Measurements from ENCODE around the gene ABCA13. TPM values are rescaled to one million over a fixed set of nuclear protein-coding genes. Genes with fewer than 3 reads are reported as not detected.

The ABCA13 gene
- total RNA-seq, 1 donor from 2014 or later: 0.44 TPM

DNA sequence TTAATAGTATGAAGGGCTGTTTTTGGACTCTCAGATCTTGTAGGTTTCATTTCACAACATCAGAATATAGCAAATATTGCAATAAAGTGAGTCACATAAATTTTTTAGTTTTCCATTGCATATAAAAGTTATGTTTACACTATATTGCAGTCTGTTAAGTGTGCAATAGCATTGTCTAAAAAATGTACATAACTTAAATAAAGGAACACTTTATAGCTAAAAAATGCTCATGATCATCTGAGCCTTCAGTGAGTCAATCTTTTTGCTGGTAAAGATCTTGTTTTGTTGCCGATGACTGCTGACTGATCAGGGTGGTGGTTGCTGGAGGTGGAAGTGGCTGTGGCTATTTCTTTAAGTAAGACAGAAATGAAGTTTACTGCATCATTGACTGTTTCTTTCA is 42.0 kb downstream of the ABCA13 start:
- TF ChIP-seq, protein P1, sequence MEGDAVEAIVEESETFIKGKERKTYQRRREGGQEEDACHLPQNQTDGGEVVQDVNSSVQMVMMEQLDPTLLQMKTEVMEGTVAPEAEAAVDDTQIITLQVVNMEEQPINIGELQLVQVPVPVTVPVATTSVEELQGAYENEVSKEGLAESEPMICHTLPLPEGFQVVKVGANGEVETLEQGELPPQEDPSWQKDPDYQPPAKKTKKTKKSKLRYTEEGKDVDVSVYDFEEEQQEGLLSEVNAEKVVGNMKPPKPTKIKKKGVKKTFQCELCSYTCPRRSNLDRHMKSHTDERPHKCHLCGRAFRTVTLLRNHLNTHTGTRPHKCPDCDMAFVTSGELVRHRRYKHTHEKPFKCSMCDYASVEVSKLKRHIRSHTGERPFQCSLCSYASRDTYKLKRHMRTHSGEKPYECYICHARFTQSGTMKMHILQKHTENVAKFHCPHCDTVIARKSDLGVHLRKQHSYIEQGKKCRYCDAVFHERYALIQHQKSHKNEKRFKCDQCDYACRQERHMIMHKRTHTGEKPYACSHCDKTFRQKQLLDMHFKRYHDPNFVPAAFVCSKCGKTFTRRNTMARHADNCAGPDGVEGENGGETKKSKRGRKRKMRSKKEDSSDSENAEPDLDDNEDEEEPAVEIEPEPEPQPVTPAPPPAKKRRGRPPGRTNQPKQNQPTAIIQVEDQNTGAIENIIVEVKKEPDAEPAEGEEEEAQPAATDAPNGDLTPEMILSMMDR (IDR thresholded peaks at IDR 0.05; ENCODE audit: unreplicated experiment): no peak
- H3K36me3 Mint-ChIP-seq (ENCODE audit: low read depth, unreplicated experiment): no peaks in the 10 kb centered on the region
- no peak overlapping the region for H3K27ac Mint-ChIP-seq (ENCODE audit: unreplicated experiment)
- no peaks in the 10 kb centered on the region for H3K27me3 Mint-ChIP-seq (ENCODE audit: unreplicated experiment)
- H3K9me3 Mint-ChIP-seq (ENCODE audit: unreplicated experiment): no peaks in the 10 kb centered on the region
- no peak for DNase-seq (ENCODE audit: low spot score)
- no peak overlapping the region for H3K4me3 Mint-ChIP-seq (ENCODE audit: unreplicated experiment)
- H3K4me1 Mint-ChIP-seq (ENCODE audit: unreplicated experiment): no peaks in the 10 kb centered on the region

DNA sequence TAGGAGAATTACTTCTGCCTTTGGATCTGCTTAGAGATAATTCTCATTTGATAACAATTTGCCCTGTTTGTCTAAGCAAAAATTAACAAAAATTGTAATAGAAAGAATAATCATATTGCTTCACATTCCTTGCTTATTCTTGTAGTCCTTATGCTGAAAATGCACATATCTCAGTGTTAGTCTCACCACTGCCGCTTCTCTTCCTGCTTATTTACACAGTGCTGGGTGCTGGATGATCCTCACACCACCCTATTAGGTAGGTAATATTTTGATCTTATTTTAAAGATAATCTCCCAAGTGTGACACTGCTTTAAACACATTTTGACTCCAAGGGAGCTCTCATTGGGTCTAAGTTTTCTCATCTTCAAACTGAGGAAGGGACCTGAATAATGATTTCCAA is 46.0 kb downstream of the ABCA13 start:
- DNase-seq (ENCODE audit: low spot score): no peak
- Mint-ChIP-seq H3K27ac (ENCODE audit: unreplicated experiment) (no peak overlapping the region), H3K36me3 (ENCODE audit: low read depth, unreplicated experiment) (no peaks in the 10 kb centered on the region), H3K4me1 (ENCODE audit: unreplicated experiment) (no peaks in the 10 kb centered on the region), H3K4me3 (ENCODE audit: unreplicated experiment) (no peak overlapping the region), H3K9me3 (ENCODE audit: unreplicated experiment) (no peaks in the 10 kb centered on the region), H3K27me3 (ENCODE audit: unreplicated experiment) (no peaks in the 10 kb centered on the region)
- TF ChIP-seq, protein P1 (IDR thresholded peaks at IDR 0.05; ENCODE audit: unreplicated experiment): no peak

DNA sequence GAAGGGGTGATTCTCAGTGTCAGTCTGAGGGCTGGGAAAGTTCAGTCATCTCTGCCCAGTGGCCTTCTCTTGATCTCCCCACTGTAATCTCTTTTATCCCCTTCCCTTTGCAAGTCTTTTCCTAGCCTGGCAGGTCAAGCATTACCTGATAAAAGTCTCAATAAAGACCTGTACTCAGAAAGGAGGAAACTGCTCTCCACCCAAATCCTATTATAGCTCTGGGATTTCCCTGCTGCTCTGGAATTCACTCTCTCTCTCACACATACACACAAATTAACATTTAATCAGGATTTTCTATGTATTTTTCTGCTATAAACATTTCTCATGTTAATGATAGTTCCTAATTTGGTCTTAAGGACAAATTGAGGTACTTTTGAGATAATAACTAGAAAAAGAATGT is 46.5 kb downstream of the ABCA13 start:
- H3K27ac Mint-ChIP-seq (ENCODE audit: unreplicated experiment): no peak overlapping the region
- no peaks in the 10 kb centered on the region for H3K9me3 Mint-ChIP-seq (ENCODE audit: unreplicated experiment)
- no peaks in the 10 kb centered on the region for H3K27me3 Mint-ChIP-seq (ENCODE audit: unreplicated experiment)
- no peaks in the 10 kb centered on the region for H3K4me1 Mint-ChIP-seq (ENCODE audit: unreplicated experiment)
- no peak for DNase-seq (ENCODE audit: low spot score)
- no peaks in the 10 kb centered on the region for H3K36me3 Mint-ChIP-seq (ENCODE audit: low read depth, unreplicated experiment)
- TF ChIP-seq, protein P1 (IDR thresholded peaks at IDR 0.05; ENCODE audit: unreplicated experiment): no peak
- no peak overlapping the region for H3K4me3 Mint-ChIP-seq (ENCODE audit: unreplicated experiment)

DNA sequence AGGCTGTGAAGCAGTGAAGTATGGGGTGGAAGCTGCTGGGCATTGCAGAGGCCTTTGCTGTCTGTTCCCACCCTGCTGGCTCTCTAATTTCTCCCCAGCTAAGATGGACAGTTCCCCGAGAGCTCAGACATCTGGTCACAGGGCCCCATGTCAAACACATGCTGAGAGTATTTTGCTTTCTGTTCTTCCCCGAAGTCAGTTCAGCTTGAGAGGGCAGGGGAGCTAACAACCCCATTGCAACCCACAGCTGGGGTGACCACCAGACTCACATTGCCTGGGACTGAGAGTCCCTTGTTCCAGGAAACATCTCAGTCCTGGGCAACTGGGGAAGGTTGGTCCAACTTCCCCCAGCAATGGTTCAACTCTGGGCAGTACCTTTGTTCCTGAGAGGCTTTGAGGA is 52.8 kb downstream of the ABCA13 start:
- Mint-ChIP-seq H3K9me3 (ENCODE audit: unreplicated experiment) (no peaks in the 10 kb centered on the region), H3K27ac (ENCODE audit: unreplicated experiment) (no peak overlapping the region), H3K27me3 (ENCODE audit: unreplicated experiment) (peaks cover 2% of the 10 kb centered on the region), H3K4me1 (ENCODE audit: unreplicated experiment) (no peaks in the 10 kb centered on the region), H3K36me3 (ENCODE audit: low read depth, unreplicated experiment) (no peaks in the 10 kb centered on the region), H3K4me3 (ENCODE audit: unreplicated experiment) (no peak overlapping the region)
- DNase-seq (ENCODE audit: low spot score): no peak
- TF ChIP-seq, protein P1 (IDR thresholded peaks at IDR 0.05; ENCODE audit: unreplicated experiment): no peak

DNA sequence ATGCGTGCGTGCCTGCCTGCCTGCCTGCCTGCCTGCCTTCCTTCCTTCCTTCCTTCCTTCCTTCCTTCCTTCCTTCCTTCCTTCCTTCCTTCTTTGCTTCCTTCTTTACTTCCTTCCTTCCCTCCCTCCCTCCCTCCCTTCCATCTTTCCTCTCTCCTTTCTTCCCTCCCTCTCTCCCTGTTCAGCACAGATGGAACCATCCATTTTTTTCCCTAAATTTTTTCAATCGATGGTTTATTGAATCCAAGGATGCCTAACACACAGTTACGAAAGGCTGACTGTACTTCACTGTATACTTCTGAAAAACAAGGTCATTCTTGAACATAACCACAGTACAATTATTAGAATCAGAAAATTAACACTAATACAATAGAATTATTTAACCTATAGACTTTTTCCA is 53.8 kb downstream of the ABCA13 start:
- Mint-ChIP-seq H3K27me3 (ENCODE audit: unreplicated experiment) (peaks cover 2% of the 10 kb centered on the region), H3K27ac (ENCODE audit: unreplicated experiment) (no peak overlapping the region), H3K4me1 (ENCODE audit: unreplicated experiment) (no peaks in the 10 kb centered on the region), H3K9me3 (ENCODE audit: unreplicated experiment) (no peaks in the 10 kb centered on the region), H3K36me3 (ENCODE audit: low read depth, unreplicated experiment) (no peaks in the 10 kb centered on the region), H3K4me3 (ENCODE audit: unreplicated experiment) (no peak overlapping the region)
- TF ChIP-seq, protein P1 (IDR thresholded peaks at IDR 0.05; ENCODE audit: unreplicated experiment): no peak
- DNase-seq (ENCODE audit: low spot score): no peak

All from endothelial cell (in vitro differentiated cells).